ENCODE results near the gene MTCH2.

- TF ChIP-seq CTCF (IDR thresholded peaks at IDR 0.05; ENCODE audit: low read depth, low read length) (no peak), EZH2phosphoT487 (IDR thresholded peaks at IDR 0.05; ENCODE audit: low read depth) (no peak)
Observed at GRCh38 chr11:47645500-47645899, 3.1 kb upstream of the MTCH2 start.

Measured in OCI-LY3 (cell line).